SIG-M5 treated with dmso at 0.1 percent for 504 hours (cell line): Measurements from ENCODE around the gene CITED2.

Source experiments
- DNase-seq: peaks from one replicate; lab custom pipeline; 2025; ENCODE audit not compliant: unreplicated experiment; lab: John Stamatoyannopoulos, UW

The CITED2 gene

DNA sequence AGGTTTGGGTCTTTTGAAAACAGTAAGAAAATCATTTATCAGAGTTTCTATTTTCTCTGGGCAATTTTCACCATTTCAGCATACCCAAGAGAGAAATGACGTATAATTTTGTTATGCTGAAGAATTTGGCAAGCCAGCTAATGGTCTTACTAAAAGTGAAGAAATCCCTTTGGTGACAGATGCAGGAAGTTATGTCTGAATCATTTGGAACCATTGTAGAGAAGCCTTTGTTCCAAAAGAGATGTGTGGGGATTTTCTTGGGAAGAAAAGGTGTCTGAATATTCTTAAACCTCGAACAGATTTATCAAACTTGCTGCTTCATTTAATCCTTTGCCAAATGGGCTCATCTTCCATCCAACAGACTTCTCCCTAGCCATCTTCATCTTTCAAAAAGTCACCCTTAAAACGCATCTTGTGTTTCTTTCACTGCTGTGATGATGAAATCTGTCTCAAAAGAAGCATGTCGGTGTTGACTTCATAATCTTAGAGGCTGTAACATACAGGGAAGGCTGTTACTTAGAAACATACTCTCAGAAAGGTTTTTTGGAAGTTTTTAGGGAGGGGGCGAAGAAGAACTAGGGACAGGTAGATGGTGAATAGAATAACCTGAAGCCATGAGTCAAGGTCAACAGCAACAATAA lies 39.5 kb downstream of the CITED2 start:
- DNase-seq = peak; percentile 76

DNA sequence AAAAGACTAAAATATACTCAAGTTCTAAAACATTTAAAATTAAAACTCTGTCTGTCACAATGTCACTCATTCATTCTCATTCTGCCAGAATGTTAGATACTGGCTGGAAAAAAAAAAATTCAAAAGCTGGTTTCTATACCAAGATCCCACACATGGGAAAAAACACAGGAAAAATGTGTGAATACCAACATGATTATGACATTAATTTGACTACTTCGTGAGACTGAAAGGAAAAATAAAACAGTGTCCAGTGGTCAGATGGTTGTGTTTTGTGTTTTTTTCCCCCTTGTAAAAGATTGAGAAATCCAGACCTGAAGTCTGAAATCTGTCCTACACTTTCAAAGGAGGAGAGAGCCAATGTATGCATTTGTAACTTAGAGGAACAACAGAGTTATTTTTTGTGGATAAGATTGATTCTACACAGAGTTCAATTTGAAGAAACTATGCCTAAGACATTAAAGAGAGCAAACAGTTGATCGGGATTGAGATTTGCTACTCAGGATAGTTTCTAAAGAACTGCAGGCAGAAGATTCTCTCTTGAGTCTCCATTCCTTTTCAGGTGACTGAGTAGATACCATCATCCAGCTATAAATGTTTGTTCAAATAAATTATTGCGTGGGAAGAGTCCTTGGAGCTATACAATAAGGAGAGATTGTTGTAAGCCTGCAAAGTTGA lies 43.5 kb downstream of the CITED2 start:
- no peak for DNase-seq

DNA sequence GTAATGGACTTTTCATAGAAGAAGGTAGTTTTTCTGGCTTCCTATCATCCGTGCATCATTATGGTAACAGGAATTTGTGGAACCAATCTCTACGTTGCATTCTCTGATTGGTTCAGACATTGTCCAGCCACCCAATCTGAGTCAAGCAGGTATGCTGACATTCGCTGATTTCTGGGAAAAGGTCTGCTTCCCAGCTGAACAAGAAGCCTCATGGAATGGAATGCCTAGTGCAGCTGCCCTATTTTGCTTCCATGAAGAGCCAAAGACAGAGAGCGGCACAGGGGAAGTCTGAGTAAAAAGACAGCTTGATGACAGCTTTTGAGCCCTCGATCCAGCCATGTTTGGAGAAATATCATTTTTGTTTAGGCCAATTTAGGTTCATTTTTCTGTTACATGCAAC lies 44.1 kb downstream of the CITED2 start:
- no peak for DNase-seq

DNA sequence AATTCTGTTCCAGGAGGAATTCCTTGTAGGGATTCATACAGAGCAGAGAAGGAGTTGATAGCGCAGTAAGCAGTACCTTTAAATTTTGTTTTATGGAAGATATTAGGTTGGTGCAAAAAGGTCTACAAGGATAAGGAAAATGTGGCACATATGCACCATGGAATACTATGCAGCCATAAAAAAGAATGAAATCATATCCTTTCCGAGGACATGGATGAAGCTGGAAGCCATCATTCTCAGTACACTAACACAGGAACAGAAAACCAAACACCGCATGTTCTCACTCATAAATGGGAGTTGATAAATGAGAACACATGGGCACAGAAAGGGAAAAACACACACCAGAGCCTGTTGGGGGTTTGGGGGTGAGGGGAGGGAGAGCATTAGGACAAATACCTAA lies 45.2 kb downstream of the CITED2 start:
- DNase-seq = no peak

DNA sequence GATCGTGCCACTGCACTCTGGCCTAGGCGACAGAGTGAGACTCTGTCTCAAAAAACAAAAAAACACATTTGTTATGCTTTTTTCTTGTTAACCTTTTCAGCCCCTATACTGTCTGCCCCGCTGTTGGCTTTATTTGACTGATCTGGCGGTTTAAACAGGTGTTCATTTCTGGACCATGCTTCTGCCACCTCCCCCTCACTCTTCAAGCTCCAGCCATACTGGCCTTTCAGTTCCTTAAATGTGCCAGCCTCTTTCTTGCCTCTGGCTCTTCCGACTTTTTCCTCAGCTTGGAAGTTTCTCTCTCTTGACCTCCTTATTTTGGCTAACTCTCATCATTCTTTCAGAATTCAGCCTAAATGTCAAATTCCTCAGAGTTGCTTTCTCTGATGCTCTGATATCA lies 47.4 kb downstream of the CITED2 start:
- no peak for DNase-seq

DNA sequence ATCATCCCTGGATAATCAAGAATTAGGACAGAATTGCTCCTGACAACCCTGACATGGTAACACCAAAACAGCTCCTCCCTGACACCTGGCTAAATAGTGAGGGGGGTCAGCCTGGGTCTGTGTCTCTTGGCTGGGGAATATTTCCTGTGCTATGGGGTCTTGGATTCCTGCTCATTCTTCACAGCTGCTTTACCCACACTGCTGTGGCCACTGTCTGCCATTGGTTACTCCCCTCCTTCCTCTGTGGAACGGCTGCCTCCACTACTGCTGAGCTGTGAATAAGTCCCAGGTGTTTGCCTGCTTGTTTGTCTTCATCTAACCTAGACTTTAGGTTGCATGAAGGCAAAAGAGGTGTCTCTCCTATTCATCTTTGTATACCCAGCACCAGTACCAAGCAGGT lies 48.8 kb downstream of the CITED2 start:
- no peak for DNase-seq

DNA sequence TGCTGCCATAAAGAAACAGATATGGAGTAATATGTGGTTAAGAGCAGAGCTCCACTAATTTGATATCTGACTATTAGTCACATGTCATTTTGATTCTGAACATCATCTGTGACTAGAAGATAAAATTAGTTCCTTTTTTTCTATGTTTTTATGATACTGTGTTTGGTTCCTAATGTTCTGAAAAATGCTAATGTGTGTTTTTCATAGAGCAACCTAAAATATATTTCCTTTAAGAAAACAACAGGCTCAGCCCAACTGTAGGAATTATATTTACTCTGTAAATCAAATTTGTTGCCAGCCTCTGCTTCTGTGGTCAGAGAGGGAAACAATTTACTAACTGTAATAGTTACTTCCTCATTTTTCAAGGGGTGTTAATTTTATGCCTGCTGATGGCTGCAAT lies 49.3 kb downstream of the CITED2 start:
- DNase-seq = peak; percentile 58

DNA sequence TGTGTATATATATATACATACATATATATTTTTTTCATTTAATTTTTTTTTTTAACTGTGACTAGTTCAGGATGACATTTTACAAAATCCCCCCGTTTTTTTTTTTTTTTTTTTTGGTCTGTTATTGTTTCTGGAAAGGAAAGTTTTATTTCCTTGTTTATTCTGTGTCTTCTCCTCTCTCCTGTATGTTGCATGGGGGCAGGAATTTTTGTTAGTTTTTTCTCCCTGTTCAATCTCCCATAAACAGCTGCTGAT lies 50.2 kb downstream of the CITED2 start:
- DNase-seq = no peak

DNA sequence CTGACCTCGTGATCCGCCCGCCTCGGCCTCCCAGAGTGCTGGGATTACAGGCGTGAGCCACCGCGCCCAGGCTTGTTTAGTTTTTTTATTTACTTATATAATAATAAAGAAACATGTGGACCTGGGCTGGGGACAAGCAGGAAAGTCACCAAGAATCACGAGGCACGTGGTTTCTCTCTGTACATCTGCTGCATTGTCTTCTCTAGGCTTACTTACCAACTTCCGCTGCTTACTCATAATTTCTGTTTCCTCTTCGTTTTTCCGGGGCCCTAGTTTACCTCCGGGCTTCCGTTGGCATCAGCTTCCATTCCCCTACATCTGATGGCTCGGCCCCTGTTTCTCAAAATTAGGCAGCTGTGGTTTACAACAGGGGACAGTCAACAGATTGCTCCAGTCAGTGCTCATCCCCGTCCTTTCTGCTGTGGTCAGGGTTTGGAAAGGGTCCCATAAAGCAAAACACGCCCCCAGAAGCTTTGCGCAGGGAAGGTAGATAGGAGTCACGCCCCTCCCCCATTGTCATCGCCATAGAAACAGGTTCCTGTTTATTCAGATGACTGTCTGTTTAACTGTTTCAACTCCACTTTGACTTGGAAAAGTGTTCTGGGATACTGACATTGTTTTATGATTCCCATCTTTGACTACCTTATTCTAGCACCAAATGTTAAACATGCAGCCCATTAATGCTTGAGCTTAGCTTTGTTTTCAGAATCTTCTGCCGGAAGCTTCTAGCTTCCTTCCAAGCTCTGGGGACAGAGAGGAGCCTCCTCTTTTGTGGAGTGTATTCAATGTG lies 50.7 kb downstream of the CITED2 start:
- DNase-seq = peak; percentile 88
